HG03558 (cell line): ENCODE measurements around the gene RHOG.

ENCODE experiments used
- ATAC-seq: cut with Tn5 transposase; IDR thresholded peaks from one replicate; pipeline ENCODE4 v1.9.1; 2021; ENCODE audit warnings: moderate number of reproducible peaks; ENCODE audit not compliant: unreplicated experiment; ENCODE audit errors: extremely low read depth

RHOG gene

GRCh38 chr11:3840870-3841425, at the start of gene RHOG:
TSS of gene RHOG (minus strand) at chr11:3840959. CDS start at chr11:3828138, 12,821 bp downstream.
- peak; percentile 32 for ATAC-seq

GRCh38 chr11:3890014-3890413, 49.3 kb upstream of the RHOG start:
- no peak for ATAC-seq

GRCh38 chr11:3888876-3889275, 48.1 kb upstream of the RHOG start:
- no peak for ATAC-seq

- ATAC-seq = no peak
These were observed 46.2 kb upstream of the RHOG start for GRCh38 chr11:3886985-3887384.

GRCh38 chr11:3885855-3886254, 45.1 kb upstream of the RHOG start:
- no peak for ATAC-seq

- no peak for ATAC-seq
These were observed 41.9 kb upstream of the RHOG start for GRCh38 chr11:3882655-3883054.

- peak; percentile 33 for ATAC-seq
These were observed 40.0 kb upstream of the RHOG start for GRCh38 chr11:3880724-3881123.

GRCh38 chr11:3879967-3880542, 39.3 kb upstream of the RHOG start:
- no peak for ATAC-seq

GRCh38 chr11:3879216-3879966, 38.6 kb upstream of the RHOG start:
- ATAC-seq = no peak

GRCh38 chr11:3878258-3878584, 37.5 kb upstream of the RHOG start:
- ATAC-seq = no peak

- ATAC-seq = no peak
These were observed 36.9 kb upstream of the RHOG start for GRCh38 chr11:3877364-3878257.

- no peak for ATAC-seq
These were observed 35.9 kb upstream of the RHOG start for GRCh38 chr11:3876613-3877012.

GRCh38 chr11:3873712-3874349, 33.1 kb upstream of the RHOG start:
- ATAC-seq = no peak

- ATAC-seq = peak; percentile 38
These were observed 26.7 kb upstream of the RHOG start for GRCh38 chr11:3867209-3868091.

- ATAC-seq = no peak
These were observed 26.1 kb upstream of the RHOG start for GRCh38 chr11:3866836-3867208.

- ATAC-seq = no peak
These were observed 25.4 kb upstream of the RHOG start for GRCh38 chr11:3866206-3866605.

GRCh38 chr11:3865388-3866193, 24.8 kb upstream of the RHOG start:
- ATAC-seq = no peak

GRCh38 chr11:3861683-3862082, 20.9 kb upstream of the RHOG start:
- ATAC-seq = no peak
